Tibial nerve (tissue), 4 donors: ENCODE results near the gene MUC22. TPM values are rescaled to one million over a fixed set of nuclear protein-coding genes. Genes with fewer than 3 reads are reported as not detected.

Experiments used
- DNase-seq, 2 donors: peaks; one replicate each; pipeline ENCODE4 v3.0.0-alpha.2; 2019; ENCODE audit warnings: low spot score in 2 of 2
- H3K27ac ChIP-seq, 4 donors: fragments of 200-600 bp; sonication (generic) in 3 of 4; one replicate each; pipeline ENCODE4 v1.5.1; 2017 to 2019; ENCODE audit warnings: mild to moderate bottlenecking in 1 of 4
- H3K27me3 ChIP-seq, 2 donors: fragments of 200-600 bp; sonication (generic) in 1 of 2; one replicate each; pipeline versions ENCODE4 v1.5.1 to v1.6.0; 2017 to 2019
- H3K36me3 ChIP-seq, 3 donors: fragments of 200-600 bp; sonication (generic); one replicate each; pipeline ENCODE4 v1.5.1; 2018 to 2019
- H3K4me1 ChIP-seq, 4 donors: fragments of 200-600 bp; sonication (generic) in 3 of 4; one replicate each; pipeline ENCODE4 v1.5.1; 2017 to 2019
- H3K4me3 ChIP-seq, 4 donors: fragments of 200-600 bp; sonication (generic) in 3 of 4; one replicate each; pipeline ENCODE4 v1.5.1; 2017 to 2019; ENCODE audit warnings: mild to moderate bottlenecking in 1 of 4, moderate library complexity in 1 of 4
- H3K9me3 ChIP-seq, 4 donors: fragments of 200-600 bp; sonication (generic) in 3 of 4; one replicate each; pipeline ENCODE4 v1.5.1; 2017 to 2019
- EP300 ChIP-seq, 2 donors: sonication (generic); formaldehyde crosslinking; IDR thresholded peaks; one replicate each; pipeline ENCODE4 v1.6.1; 2017; ENCODE audit warnings: antibody characterized with exemption in 2 of 2, mild to moderate bottlenecking in 1 of 2
- POLR2A ChIP-seq, 2 donors: fragments of 450-650 bp; IDR thresholded peaks; one replicate each; pipeline ENCODE4 v1.6.1; 2017; ENCODE audit warnings: antibody characterized with exemption in 2 of 2, mild to moderate bottlenecking in 2 of 2, moderate library complexity in 2 of 2
- WGBS, 2 donors: methylation state at CpG; one replicate each; pipeline ENCODE4 v1.1.5; 2018; 5-methylcytosine and 5-hydroxymethylcytosine counted together
- total RNA-seq, 4 donors: library from RNA; depleted of rRNA; stranded (reverse); fragments of >200 nt; gene quantifications; one replicate each; pipeline ENCODE4 v1.1.0, GENCODE V29; 2016
- TF ChIP-seq, protein P1 (sequence below), 5 experiments: fragments of 200-600 bp in 3 of 5; fragments of 450-650 bp in 2 of 5; sonication (generic) in 3 of 5; IDR thresholded peaks; one replicate each; pipeline ENCODE4 v1.5.1; 2016 to 2019; ENCODE audit warnings: antibody characterized with exemption in 5 of 5, mild to moderate bottlenecking in 3 of 5, moderate library complexity in 2 of 5

Gene MUC22
- total RNA-seq, 4 donors from 2014 or later, result not detected

DNA sequence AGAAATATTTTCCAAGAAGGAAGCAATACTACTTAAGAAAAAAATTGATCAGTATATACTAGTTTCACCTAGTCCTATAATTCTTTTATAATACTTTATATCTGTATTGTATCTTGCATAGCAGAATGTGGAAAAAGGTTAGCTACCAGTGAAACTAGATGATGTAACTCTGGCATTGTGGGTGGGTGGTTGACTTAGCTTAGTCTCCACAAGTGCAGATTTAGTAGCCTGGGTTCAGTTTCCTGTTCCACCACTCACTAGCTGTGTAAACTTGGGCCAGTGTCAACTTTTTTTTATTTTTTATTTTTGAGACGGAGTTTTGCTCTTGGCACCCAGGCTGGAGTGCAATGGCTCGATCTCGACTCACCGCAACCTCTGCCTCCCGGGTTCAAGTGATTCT, 24.8 kb upstream of the MUC22 start:
- no peaks in the 10 kb centered on the region for H3K9me3 ChIP-seq
- no peaks in the 10 kb centered on the region for H3K36me3 ChIP-seq
- 69 to 70% methylated on average over 5 of the region's 5 CpGs for WGBS, 2 donors
- TF ChIP-seq, protein P1, sequence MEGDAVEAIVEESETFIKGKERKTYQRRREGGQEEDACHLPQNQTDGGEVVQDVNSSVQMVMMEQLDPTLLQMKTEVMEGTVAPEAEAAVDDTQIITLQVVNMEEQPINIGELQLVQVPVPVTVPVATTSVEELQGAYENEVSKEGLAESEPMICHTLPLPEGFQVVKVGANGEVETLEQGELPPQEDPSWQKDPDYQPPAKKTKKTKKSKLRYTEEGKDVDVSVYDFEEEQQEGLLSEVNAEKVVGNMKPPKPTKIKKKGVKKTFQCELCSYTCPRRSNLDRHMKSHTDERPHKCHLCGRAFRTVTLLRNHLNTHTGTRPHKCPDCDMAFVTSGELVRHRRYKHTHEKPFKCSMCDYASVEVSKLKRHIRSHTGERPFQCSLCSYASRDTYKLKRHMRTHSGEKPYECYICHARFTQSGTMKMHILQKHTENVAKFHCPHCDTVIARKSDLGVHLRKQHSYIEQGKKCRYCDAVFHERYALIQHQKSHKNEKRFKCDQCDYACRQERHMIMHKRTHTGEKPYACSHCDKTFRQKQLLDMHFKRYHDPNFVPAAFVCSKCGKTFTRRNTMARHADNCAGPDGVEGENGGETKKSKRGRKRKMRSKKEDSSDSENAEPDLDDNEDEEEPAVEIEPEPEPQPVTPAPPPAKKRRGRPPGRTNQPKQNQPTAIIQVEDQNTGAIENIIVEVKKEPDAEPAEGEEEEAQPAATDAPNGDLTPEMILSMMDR (IDR thresholded peaks at IDR 0.05), result no peak
- no peak for TF ChIP-seq POLR2A (IDR thresholded peaks at IDR 0.05)
- TF ChIP-seq EP300 (IDR thresholded peaks at IDR 0.05), result no peak
- no peak overlapping the region for H3K4me3 ChIP-seq
- peaks cover 0 to 11% (median 0%) of the 10 kb centered on the region in 4 donors for H3K4me1 ChIP-seq
- no peaks in the 10 kb centered on the region for H3K27me3 ChIP-seq
- DNase-seq, result no peak
- no peak overlapping the region for H3K27ac ChIP-seq

DNA sequence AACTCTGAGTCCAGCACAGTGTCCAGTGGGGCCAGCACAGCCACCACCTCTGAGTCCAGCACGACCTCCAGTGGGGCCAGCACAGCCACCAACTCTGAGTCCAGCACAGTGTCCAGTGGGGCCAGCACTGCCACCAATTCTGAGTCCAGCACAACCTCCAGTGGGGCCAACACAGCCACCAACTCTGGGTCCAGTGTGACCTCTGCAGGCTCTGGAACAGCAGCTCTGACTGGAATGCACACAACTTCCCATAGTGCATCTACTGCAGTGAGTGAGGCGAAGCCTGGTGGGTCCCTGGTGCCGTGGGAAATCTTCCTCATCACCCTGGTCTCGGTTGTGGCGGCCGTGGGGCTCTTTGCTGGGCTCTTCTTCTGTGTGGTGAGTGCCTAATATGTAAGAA, 23.0 kb upstream of the MUC22 start:
- WGBS, 2 donors, result 84 to 87% methylated on average over 6 of the region's 6 CpGs
- no peak overlapping the region for H3K27ac ChIP-seq
- TF ChIP-seq POLR2A (IDR thresholded peaks at IDR 0.05), result no peak
- TF ChIP-seq, protein P1 (IDR thresholded peaks at IDR 0.05), result no peak
- no peak for TF ChIP-seq EP300 (IDR thresholded peaks at IDR 0.05)

DNA sequence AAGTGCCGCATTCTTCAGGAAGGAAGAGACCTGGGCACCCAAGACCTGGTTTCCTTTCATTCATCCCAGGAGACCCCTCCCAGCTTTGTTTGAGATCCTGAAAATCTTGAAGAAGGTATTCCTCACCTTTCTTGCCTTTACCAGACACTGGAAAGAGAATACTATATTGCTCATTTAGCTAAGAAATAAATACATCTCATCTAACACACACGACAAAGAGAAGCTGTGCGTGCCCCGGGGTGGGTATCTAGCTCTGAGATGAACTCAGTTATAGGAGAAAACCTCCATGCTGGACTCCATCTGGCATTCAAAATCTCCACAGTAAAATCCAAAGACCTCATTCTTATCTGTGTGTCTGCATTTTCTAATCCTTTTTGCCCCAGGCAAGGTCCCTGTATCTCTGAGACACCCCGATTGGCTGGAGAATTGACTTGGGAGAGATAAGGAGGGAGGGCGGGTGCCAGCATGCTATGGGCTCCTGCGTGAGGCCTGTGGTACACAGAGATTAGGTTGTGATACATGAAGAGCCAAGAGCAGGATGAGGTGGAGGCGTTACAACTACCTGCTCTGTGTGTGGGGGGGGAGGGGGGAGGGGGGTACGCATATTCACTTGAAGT, 22.0 kb upstream of the MUC22 start:
- Histone ChIP-seq H3K4me1 (no peaks in the 10 kb centered on the region), H3K36me3 (no peaks in the 10 kb centered on the region), H3K9me3 (no peaks in the 10 kb centered on the region), H3K27me3 (no peaks in the 10 kb centered on the region), H3K27ac (no peak overlapping the region), H3K4me3 (no peak overlapping the region)
- 92 to 96% methylated on average over 9 of the region's 9 CpGs for WGBS, 2 donors
- no peak for DNase-seq
- no peak for TF ChIP-seq EP300 (IDR thresholded peaks at IDR 0.05)
- no peak for TF ChIP-seq POLR2A (IDR thresholded peaks at IDR 0.05)
- TF ChIP-seq, protein P1 (IDR thresholded peaks at IDR 0.05), result no peak

More for the DNA sequence above, 23.0 kb upstream of the MUC22 start:
- Histone ChIP-seq H3K27me3 (no peaks in the 10 kb centered on the region), H3K4me1 (peaks cover 0 to 5% (median 0%) of the 10 kb centered on the region in 4 donors), H3K36me3 (no peaks in the 10 kb centered on the region), H3K4me3 (no peak overlapping the region), H3K9me3 (no peaks in the 10 kb centered on the region)
- no peak for DNase-seq

DNA sequence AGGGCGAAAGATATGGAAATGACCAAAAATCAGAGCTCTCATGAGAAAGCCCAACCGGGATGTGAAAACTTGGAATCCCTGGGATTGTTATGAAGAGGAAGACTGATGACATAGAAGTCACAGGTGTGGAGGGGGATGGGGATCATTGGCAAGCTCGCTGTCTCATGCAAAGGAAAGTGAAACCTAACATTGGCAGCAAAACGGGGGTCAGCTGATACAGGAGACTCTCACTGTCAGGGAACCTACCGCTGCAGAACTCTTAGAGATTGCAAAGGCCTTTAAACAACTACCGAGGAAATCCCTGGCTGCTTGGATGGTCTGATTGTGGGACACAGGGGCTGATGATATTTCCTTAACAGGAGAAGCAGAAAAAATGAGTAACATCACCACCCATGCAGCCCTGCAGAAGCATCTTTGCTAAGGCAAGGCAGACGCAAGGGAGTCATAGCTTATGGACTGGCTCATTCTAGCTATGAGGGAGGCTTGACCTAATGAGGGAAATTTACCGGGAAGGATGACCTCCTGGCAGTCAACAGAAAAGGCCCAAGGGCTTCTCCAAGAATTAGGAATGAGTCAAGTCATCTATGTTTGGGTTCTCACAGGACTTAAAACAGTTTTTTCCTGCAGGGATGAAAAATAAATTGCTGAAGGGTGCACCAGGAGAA, 19.7 kb upstream of the MUC22 start:
- H3K9me3 ChIP-seq, result no peaks in the 10 kb centered on the region
- TF ChIP-seq EP300 (IDR thresholded peaks at IDR 0.05) (no peak), POLR2A (IDR thresholded peaks at IDR 0.05) (no peak)
- TF ChIP-seq, protein P1 (IDR thresholded peaks at IDR 0.05), result no peak
- WGBS, 2 donors, result 60 to 69% methylated on average over 8 of the region's 8 CpGs
- H3K4me1 ChIP-seq, result no peaks in the 10 kb centered on the region
- H3K4me3 ChIP-seq, result no peak overlapping the region
- DNase-seq, result no peak
- no peak overlapping the region for H3K27ac ChIP-seq
- H3K27me3 ChIP-seq, result no peaks in the 10 kb centered on the region
- no peaks in the 10 kb centered on the region for H3K36me3 ChIP-seq

DNA sequence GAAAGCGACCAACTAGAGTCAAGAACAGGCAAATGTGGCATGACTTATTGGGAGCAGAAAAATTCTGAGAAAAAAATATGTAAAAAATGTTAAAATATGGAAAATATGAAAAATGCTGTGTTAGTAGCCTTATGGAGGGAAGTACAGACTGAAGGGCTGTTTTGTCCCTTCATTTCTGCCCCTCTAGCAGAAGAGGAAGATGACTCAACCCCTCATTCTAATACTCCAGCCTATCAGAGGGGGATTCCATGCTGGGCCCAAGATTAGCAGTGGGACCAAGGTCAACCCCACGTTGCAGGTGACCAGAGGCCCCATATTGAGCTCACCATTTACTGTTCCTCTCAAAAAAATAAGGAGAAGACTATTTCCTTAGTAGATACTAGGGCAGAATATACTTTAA, 18.4 kb upstream of the MUC22 start:
- Histone ChIP-seq H3K4me1 (no peaks in the 10 kb centered on the region), H3K4me3 (no peak overlapping the region), H3K36me3 (no peaks in the 10 kb centered on the region), H3K27me3 (no peaks in the 10 kb centered on the region), H3K27ac (no peak overlapping the region), H3K9me3 (no peaks in the 10 kb centered on the region)
- DNase-seq, result no peak
- 78 to 80% methylated on average over 2 of the region's 2 CpGs for WGBS, 2 donors
- TF ChIP-seq EP300 (IDR thresholded peaks at IDR 0.05) (no peak), POLR2A (IDR thresholded peaks at IDR 0.05) (no peak)
- TF ChIP-seq, protein P1 (IDR thresholded peaks at IDR 0.05), result no peak
